Stomach (tissue), 9 donors: ENCODE measurements around the gene UBXN11. TPM values are rescaled to one million over a fixed set of nuclear protein-coding genes. Genes with fewer than 3 reads are reported as not detected.
A peak's percentile ranks its signal among the peaks of the same experiment; 100 is the strongest.

ENCODE experiments used
- DNase-seq, 2 donors: peaks; one replicate each; pipeline versions ENCODE4 v3.0.0 to v3.0.0-alpha.2; 2013 to 2019
- H3K27ac ChIP-seq, 5 donors: fragments of 200-600 bp in 4 of 5; sonication (generic) in 4 of 5; one replicate each; pipeline ENCODE4 v1.5.1; 2013 to 2019; ENCODE audit warnings: mild to moderate bottlenecking in 1 of 5, moderate library complexity in 1 of 5
- H3K27me3 ChIP-seq, 3 donors: fragments of 200-600 bp; sonication (generic); one replicate each; pipeline ENCODE4 v1.5.1; 2017 to 2019; ENCODE audit warnings: mixed run types in 1 of 3
- H3K36me3 ChIP-seq, 4 donors: fragments of 200-600 bp; sonication (generic); 1 replicate in 3 of 4; 2 replicates in 1 of 4; pipeline ENCODE4 v1.5.1; 2016 to 2019
- H3K4me1 ChIP-seq, 4 donors: fragments of 200-600 bp; sonication (generic); one replicate each; pipeline ENCODE4 v1.5.1; 2016 to 2019
- H3K4me3 ChIP-seq, 4 donors: fragments of 200-600 bp; sonication (generic) in 3 of 4; one replicate each; pipeline ENCODE4 v1.5.1; 2016 to 2019; ENCODE audit warnings: mild to moderate bottlenecking in 1 of 4
- H3K9me3 ChIP-seq, 4 donors: fragments of 200-600 bp; sonication (generic); one replicate each; pipeline ENCODE4 v1.5.1; 2016 to 2019
- CTCF ChIP-seq, 7 experiments: fragments of 450-650 bp in 4 of 7; fragments of 200-600 bp in 3 of 7; sonication (generic) in 3 of 7; IDR thresholded peaks; one replicate each; pipeline ENCODE4 v1.5.1; 2016 to 2019; ENCODE audit warnings: antibody characterized with exemption in 7 of 7, control low read depth in 2 of 7, mild to moderate bottlenecking in 1 of 7
- EP300 ChIP-seq: sonication (generic); formaldehyde crosslinking; IDR thresholded peaks from one replicate; pipeline ENCODE4 v1.6.1; 2017; ENCODE audit warnings: antibody characterized with exemption
- POLR2A ChIP-seq, 4 donors: fragments of 450-650 bp; IDR thresholded peaks; one replicate each; pipeline ENCODE4 v1.6.1; 2016; ENCODE audit warnings: antibody characterized with exemption in 4 of 4, control low read depth in 2 of 4, mild to moderate bottlenecking in 1 of 4, moderate library complexity in 1 of 4
- POLR2AphosphoS5 ChIP-seq, 3 donors: sonication (generic); formaldehyde crosslinking; IDR thresholded peaks; one replicate each; pipeline ENCODE4 v1.6.1; 2016; ENCODE audit warnings: antibody characterized with exemption in 3 of 3
- WGBS, 5 donors: extraction: QIAGEN DNeasy Blood & Tissue Kit in 3 of 5; methylation state at CpG; one replicate each; pipeline versions ENCODE4 v1.1.5 to v1.1.7; 2013 to 2018; 5-methylcytosine and 5-hydroxymethylcytosine counted together
- intact Hi-C: fragments of 100-400 bp; cut with DNase I; formaldehyde crosslinking; loops from one replicate; pipeline ENCODE4 v1.15.1; 2023; ENCODE audit warnings: low total_unique reads
- polyA plus RNA-seq, 3 donors: library from polyadenylated mRNA; stranded (reverse); fragments of 200-250 nt; gene quantifications; one replicate each; pipeline ENCODE4 v1.2.3, GENCODE V29; 2013
- total RNA-seq, 5 donors: library from RNA; depleted of rRNA; stranded (reverse); fragments of >200 nt; gene quantifications; one replicate each; pipeline versions ENCODE4 v1.1.0 to v1.2.3, GENCODE V29; 2014 to 2016
- donor health status: healthy with polysubstance abuse.
- donor health status: Bipolar disorder and iron deficiency.
- donor health status: healthy.

The UBXN11 gene
- total and polyA plus RNA-seq, 8 donors, result 7.3 to 26.3 (median 12.6) TPM

GRCh38 chr1:26353976-26354820 is 47.8 kb upstream of the UBXN11 start, which contains the start of gene CRYBG2:
Gene CRYBG2 (minus strand): TSS chr1:26354130. CDS start chr1:26346657, 7,473 bp downstream.
- intact Hi-C loops, result no loop called here
- WGBS, 5 donors, result 47 to 75% (median 58%) methylated on average over 4 to 21 of the region's 21 CpGs
- TF ChIP-seq EP300 (no peak), CTCF (IDR thresholded peaks at IDR 0.05) (no peak), POLR2AphosphoS5 (IDR thresholded peaks at IDR 0.05) (no peak), POLR2A (IDR thresholded peaks at IDR 0.05) (no peak)
- H3K9me3 ChIP-seq, result no peaks in the 10 kb centered on the region
- peaks cover 0 to 56% (median 0%) of the 10 kb centered on the region in 3 donors for H3K27me3 ChIP-seq
- no peak within 1 kb of the TSS for H3K4me3 ChIP-seq
- H3K36me3 ChIP-seq, result no peaks in the 10 kb centered on the region
- H3K4me1 ChIP-seq, result peaks cover 0 to 19% (median 0%) of the 10 kb centered on the region in 4 donors
- DNase-seq, result peak; percentile 65 to 93
- no peak within 1 kb of the TSS for H3K27ac ChIP-seq

GRCh38 chr1:26353210-26353859 is 46.9 kb upstream of the UBXN11 start:
- Histone ChIP-seq H3K4me1 (peaks cover 0 to 11% (median 0%) of the 10 kb centered on the region in 4 donors), H3K27ac (no peak overlapping the region), H3K4me3 (no peak overlapping the region)

GRCh38 chr1:26352338-26352679 is 45.9 kb upstream of the UBXN11 start:
- Histone ChIP-seq H3K27me3 (peaks cover 0 to 38% (median 0%) of the 10 kb centered on the region in 3 donors), H3K4me3 (no peak overlapping the region), H3K4me1 (peaks cover 0 to 6% (median 0%) of the 10 kb centered on the region in 4 donors), H3K9me3 (no peaks in the 10 kb centered on the region), H3K27ac (no peak overlapping the region), H3K36me3 (no peaks in the 10 kb centered on the region)
- WGBS, 5 donors, result 82 to 89% (median 85%) methylated on average over 5 of the region's 5 CpGs
- TF ChIP-seq EP300, result no peak
- no peak for TF ChIP-seq CTCF (IDR thresholded peaks at IDR 0.05)
- TF ChIP-seq POLR2AphosphoS5 (IDR thresholded peaks at IDR 0.05), result no peak
- TF ChIP-seq POLR2A (IDR thresholded peaks at IDR 0.05), result no peak
- intact Hi-C loops, result no loop called here
- DNase-seq, result no peak

More at GRCh38 chr1:26353210-26353859, 46.9 kb upstream of the UBXN11 start:
- Histone ChIP-seq H3K36me3 (no peaks in the 10 kb centered on the region), H3K27me3 (peaks cover 0 to 48% (median 0%) of the 10 kb centered on the region in 3 donors), H3K9me3 (no peaks in the 10 kb centered on the region)
- DNase-seq, result no peak
- no peak for TF ChIP-seq CTCF (IDR thresholded peaks at IDR 0.05)
- TF ChIP-seq POLR2A (IDR thresholded peaks at IDR 0.05), result no peak
- no peak for TF ChIP-seq POLR2AphosphoS5 (IDR thresholded peaks at IDR 0.05)
- no peak for TF ChIP-seq EP300
- 79 to 92% (median 89%) methylated on average over 4 of the region's 4 CpGs for WGBS, 5 donors
- intact Hi-C loops, result no loop called here

- no peak overlapping the region for H3K4me3 ChIP-seq
- peaks cover 0 to 32% (median 0%) of the 10 kb centered on the region in 3 donors for H3K27me3 ChIP-seq
- peak in 1 of 2 donors; percentile 61 for DNase-seq
- no peak for TF ChIP-seq CTCF (IDR thresholded peaks at IDR 0.05)
- no peak for TF ChIP-seq POLR2AphosphoS5 (IDR thresholded peaks at IDR 0.05)
- TF ChIP-seq EP300, result no peak
- no peak for TF ChIP-seq POLR2A (IDR thresholded peaks at IDR 0.05)
- no peaks in the 10 kb centered on the region for H3K9me3 ChIP-seq
- WGBS, 5 donors, result 74 to 82% (median 77%) methylated on average over 12 of the region's 12 CpGs
- H3K4me1 ChIP-seq, result peaks cover 0 to under 1% (median 0%) of the 10 kb centered on the region in 4 donors
- H3K27ac ChIP-seq, result no peak overlapping the region
- H3K36me3 ChIP-seq, result no peaks in the 10 kb centered on the region
- intact Hi-C loops, result no loop called here
Observed at GRCh38 chr1:26351590-26352337, 45.3 kb upstream of the UBXN11 start.
